Skeletal muscle cell (primary cell): Measurements from ENCODE around the gene TCTA.
A peak's percentile ranks its signal among the peaks of the same experiment; 100 is the strongest.

Experiments used
- DNase-seq: peaks from one replicate; pipeline ENCODE4 v3.0.0-alpha.2; 2010; ENCODE audit warnings: low read depth
- H3K4me3 ChIP-seq: 2 replicates; pipeline ENCODE4 v1.5.1; 2011; ENCODE audit warnings: low read depth, mild to moderate bottlenecking, control low read depth, low read length, moderate library complexity

Gene TCTA

DNA sequence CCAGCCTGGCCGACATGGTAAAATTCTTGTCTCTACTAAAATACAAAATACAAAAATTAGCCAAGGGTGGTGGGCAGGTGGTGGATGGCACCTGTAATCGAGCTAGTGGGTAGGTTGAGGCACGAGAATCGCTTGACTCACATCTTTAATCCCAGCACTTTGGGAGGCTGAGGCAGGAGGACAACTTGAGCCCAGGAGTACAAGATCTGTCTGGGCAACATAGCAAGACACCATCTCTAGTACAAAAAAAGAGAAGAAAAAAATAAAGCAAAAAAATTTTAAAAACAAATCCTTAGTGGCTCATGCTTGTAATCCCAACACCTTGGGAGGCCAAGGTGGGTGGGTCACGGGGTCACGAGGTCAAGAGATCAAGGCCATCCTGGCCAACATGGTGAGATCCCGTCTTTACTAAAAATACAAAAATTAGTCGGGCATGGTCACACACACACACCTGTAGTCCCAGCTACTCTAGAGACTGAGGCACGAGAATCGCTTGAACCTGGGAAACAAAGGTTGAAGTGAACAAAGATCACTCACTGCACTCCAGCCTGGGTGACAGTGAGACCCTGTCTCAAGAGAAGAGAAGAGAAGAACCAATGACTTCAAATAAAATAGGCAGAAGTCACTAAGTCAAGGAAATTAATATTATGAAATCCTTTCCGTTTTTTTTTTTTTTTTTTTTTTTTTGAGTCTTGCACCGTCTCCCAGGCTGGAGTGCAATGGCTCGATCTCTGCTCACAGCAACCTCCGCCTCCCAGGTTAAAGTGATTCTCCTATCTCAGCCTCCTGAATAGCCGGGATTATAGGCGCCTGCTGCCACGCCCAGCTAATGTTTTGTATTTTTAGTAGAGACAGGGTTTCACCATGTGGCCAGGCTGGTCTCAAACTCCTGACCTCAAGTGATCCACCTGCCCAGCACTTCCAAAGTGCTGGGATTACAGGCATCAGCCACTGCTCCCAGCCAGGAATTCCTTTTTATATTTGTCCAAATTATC is 5.4 kb upstream of the TCTA start:
- H3K4me3 ChIP-seq, result no peak overlapping the region
- DNase-seq, result no peak

GRCh38 chr3:49410066-49410845 is 2.0 kb upstream of the TCTA start:
- H3K4me3 ChIP-seq, result peak overlapping the region; percentile 62
- no peak for DNase-seq

- no peak for DNase-seq
Measured at GRCh38 chr3:49410846-49411534, 1.2 kb upstream of the TCTA start.

DNA sequence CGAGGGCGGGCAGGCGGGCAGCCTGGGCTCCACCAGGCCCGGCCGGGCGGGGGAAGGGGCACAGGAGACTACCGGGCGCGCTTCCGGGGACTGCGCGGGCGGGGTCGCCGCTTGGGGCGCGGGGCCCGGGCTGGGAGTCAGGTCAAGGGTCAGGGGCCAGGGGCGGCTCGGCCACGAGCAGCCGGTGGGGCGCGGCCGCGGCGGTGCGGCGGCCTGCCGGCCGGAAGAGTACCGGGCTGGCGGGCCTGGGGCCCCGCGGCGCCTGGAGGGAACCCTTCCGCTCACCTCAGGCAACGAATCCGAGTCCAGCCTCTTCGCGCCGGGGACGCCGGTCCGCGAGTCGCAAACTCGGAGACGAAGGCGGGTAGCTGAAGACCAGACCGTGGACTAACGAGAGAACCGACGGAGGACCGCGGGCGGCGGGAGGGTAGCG is 672 bp upstream of the TCTA start:
- DNase-seq, result no peak
- peak overlapping the region; percentile 62 for H3K4me3 ChIP-seq

More at GRCh38 chr3:49410846-49411534, 1.2 kb upstream of the TCTA start:
- peak overlapping the region; percentile 62 for H3K4me3 ChIP-seq

DNA sequence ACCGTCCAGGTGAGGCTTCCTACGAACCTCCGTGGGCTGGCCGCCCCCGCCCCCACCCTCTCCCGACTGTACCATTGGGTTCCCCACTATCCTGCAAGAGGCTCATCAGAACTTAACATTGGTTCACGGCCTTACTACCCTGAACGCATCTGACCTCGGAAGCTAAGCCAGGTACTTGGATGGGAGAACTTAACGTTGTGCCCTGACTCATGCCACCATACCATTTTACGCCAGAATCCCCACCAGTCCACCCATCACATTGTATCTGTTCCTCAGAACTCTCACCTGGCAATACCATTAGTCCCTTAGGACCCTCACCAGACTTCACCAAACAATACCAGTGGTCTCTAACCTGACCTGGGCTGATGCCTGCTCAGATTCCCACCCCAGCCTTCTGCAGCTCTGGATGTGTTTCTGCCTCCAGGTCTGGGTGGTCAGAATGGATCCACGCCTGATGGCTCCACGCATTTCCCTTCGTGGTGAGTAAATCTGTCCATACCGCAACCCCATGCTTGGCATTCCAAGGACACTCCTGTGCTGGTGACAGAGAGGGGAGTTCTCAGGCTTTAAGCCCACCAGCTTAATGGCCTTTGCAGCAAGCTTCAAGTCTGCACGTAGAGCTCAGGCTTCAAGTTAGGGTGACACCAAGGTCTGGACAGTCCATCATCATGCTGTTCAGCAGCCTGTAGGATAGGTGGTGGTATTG is 562 bp downstream of the TCTA start:
- DNase-seq, result no peak
- peak overlapping the region; percentile 87 for H3K4me3 ChIP-seq

DNA sequence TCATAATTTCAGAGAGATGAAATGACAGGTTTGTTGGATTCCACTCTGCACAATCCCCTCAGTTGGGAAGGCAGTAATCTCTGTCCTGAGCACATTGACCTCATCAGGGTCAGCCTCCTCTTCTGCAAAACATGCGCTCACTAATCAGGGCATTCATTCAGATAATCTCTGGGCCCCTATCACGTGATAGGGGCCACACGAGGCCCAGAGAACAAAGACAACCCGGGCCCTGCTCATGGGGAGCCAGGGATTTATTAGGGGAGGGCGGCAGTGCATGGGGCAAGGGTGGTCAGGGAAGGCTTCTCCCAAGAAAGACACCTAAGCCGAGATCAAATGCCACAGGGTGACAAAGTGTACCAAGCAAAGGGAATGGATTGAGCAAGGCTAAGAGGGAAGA is 1.1 kb downstream of the TCTA start:
- peak overlapping the region; percentile 87 for H3K4me3 ChIP-seq
- no peak for DNase-seq

DNA sequence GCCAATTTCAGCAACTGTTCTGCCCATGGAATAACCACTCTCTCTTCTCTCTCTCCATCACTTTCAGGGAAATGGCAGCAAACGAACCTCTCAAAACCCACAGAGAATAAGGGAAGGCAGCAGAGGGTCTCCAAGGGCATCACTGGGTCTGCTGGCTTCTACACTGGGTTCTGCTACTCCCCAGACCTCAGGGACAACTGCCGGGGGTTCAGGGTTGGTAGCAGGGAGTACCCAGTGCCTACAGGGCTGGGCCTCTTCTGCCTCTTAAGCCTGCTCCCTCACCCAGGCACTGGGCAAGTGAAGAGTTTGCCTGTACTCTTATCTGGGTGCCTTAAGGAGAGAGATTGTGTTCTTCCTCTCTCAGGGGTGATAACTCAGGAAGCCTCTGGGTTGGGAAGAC is 2.5 kb downstream of the TCTA start:
- no peak for DNase-seq
- no peak overlapping the region for H3K4me3 ChIP-seq

- H3K4me3 ChIP-seq, result no peak overlapping the region
- DNase-seq, result no peak
Measured at GRCh38 chr3:49415931-49416601, 3.8 kb downstream of the TCTA start.

- no peak overlapping the region for H3K4me3 ChIP-seq
- no peak for DNase-seq
Measured at GRCh38 chr3:49416867-49417266, 4.6 kb downstream of the TCTA start.

DNA sequence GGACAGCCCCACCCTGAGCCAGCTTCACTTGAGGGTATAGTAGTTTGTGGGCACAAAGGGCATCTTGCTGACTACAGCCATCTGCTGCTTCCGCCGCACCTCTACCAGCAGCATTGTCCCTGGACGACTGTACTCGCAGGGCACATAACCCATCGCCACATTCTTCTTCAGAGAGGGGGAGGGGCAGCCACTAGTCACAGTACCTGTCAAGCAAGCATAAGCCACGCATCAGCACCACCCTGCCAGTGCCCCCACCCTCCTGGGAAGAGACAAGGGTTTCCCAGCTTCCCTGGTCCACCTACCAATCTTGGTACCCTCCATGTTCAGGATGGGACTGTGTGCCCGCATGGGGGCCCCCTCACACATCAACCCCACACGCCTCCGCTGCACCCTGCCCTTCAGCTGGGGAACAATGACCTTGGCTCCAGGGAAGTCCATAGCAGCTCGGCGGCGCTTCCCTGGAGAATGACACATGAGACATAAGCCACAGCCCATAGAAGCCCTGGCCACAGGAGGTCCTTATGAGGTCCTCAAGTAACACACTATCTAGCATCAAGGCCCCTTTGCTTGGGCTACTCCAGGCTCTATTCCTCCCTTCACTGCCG is 5.4 kb downstream of the TCTA start:
- no peak overlapping the region for H3K4me3 ChIP-seq
- no peak for DNase-seq

GRCh38 chr3:49421890-49422378 is 9.7 kb downstream of the TCTA start:
- no peak overlapping the region for H3K4me3 ChIP-seq

DNA sequence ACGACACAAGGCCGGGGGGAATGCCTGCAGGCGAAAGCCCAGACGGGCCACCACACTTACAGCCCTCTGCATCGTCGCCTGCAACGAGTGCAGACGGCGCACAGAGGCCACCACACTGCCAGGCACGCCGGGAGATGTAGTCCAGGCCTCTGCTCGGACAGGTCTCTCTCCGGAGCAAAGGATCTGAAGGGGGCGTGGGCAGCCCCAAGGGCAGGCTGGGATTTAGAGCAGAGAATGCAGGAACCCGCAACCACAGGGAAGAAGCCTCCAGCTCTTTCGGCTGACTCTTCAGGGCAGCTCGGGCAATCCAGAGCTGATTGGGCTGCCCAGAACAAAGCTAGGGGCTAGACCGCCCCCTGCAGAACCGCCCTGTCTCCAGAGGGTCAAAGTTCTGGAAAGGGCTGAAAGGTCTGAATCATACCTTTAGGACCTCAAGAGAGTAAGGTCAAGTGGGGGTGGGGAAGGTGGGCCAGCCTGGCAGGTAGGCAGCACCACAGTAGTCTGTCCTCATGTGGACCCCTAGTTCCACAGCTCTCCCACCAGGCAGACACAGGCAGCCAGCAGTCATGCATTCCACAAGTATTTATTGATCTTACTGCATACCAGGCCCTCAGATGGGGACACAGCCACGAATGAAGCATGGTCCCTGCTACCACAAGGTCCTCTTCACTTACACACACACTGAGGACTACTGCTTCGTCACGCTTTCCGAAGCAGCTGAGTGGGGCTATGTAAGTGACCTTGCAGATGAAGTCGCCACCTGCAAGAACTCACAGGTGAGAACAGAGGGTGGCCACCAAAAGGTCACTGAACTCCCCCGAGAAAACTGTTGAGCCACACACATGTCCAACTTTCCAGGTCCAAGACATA is 10.4 kb downstream of the TCTA start, which contains the start of gene AMT:
TSS of gene AMT (minus strand) at position 95 of the 870 bp plus-strand sequence. CDS start at position 72, 23 bp downstream.
- DNase-seq, result no peak
- H3K4me3 ChIP-seq, result no peak within 1 kb of the TSS

More at GRCh38 chr3:49421890-49422378, 9.7 kb downstream of the TCTA start:
- DNase-seq, result no peak

GRCh38 chr3:49424816-49425215 is 12.6 kb downstream of the TCTA start:
- no peak for DNase-seq
- H3K4me3 ChIP-seq, result no peak overlapping the region

DNA sequence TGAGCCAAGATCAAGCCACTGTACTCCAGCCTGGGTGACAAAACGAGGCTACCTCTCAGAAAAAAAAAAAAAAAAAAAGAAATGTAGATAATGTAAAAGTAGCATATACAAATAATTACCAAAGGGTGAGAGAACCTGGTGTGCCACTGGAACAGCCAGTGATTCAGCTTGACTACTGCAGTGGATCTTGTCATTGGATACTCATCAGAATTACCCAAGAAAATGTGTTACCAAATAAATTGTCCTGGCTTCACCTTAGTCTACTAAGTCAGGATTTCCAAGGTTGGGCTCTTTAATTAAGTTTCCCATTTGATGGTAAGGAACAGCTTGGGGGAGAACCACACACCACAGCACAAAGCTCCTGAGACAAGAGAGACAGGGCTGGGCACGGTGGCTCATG is 15.4 kb downstream of the TCTA start:
- DNase-seq, result no peak
- no peak overlapping the region for H3K4me3 ChIP-seq

DNA sequence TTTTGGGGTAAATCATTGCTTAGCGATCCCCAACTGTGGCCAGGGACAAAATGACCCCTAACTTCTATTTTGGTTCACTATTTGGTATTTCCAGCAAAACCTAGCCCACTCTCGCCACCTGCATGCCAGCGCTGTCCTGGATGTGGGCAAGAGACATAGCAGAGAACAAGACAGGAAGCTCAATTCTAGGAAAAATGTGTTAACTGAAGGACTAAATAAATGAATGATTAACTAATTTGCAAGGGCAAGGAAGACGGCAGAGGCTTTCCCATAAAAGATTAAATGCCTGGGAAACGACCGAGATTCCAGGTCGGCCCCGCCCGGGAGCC is 16.5 kb downstream of the TCTA start:
- H3K4me3 ChIP-seq, result peak overlapping the region; percentile 67
- no peak for DNase-seq

DNA sequence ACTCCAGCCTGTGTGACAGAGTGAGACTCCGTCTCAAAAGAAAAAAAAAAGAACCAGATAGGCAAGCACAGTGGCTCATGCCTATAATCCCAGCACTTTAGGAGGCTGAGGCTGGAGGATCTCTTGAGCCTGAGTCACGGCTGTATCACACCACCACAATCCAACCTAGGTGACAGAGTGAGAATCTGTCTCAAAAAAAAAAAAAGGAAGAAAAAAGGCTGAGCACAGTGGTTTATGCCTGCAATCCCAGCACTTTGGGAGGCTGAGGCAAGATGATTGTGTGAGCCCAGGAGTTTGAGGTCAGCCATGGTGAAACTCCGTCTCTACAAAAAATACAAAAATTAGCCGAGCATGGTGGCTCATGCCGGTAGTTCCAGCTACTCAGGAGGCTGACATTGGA is 22.5 kb downstream of the TCTA start:
- no peak overlapping the region for H3K4me3 ChIP-seq
- DNase-seq, result no peak

GRCh38 chr3:49445391-49445790 is 33.2 kb downstream of the TCTA start:
- no peak for DNase-seq
- no peak overlapping the region for H3K4me3 ChIP-seq
